H7 (cell line): ENCODE measurements around the gene IGF1R. TPM values are rescaled to one million over a fixed set of nuclear protein-coding genes. Genes with fewer than 3 reads are reported as not detected.
"Not testable (repeated sequence)": the region's sequence is repeated elsewhere in the genome, so short reads cannot be mapped to it uniquely, and the experiment has no call there.

Source experiments
- DNase-seq: peaks from one replicate; pipeline ENCODE4 v3.0.0; 2012
- H3K27me3 ChIP-seq: 2 replicates; pipeline ENCODE4 v1.6.0; 2011; ENCODE audit warnings: mild to moderate bottlenecking, low read length; ENCODE audit not compliant: control insufficient read depth, insufficient read depth
- H3K36me3 ChIP-seq: replicated peaks from 2 replicates; pipeline ENCODE4 v1.5.1; 2011; ENCODE audit warnings: low read length; ENCODE audit not compliant: control insufficient read depth, insufficient read depth
- H3K4me3 ChIP-seq: 2 replicates; pipeline ENCODE4 v1.5.1; 2011; ENCODE audit warnings: low read depth, mild to moderate bottlenecking, control low read depth, low read length, moderate library complexity; ENCODE audit not compliant: insufficient read depth
- total RNA-seq: library from RNA; depleted of rRNA; stranded (reverse); fragments of >200 nt; shearing (Covaris generic); gene quantifications from 2 replicates; pipeline ENCODE4 v1.2.3, GENCODE V29; 2014

Gene IGF1R
- total RNA-seq, 1 experiment from 2014 or later: 33.0 TPM

DNA sequence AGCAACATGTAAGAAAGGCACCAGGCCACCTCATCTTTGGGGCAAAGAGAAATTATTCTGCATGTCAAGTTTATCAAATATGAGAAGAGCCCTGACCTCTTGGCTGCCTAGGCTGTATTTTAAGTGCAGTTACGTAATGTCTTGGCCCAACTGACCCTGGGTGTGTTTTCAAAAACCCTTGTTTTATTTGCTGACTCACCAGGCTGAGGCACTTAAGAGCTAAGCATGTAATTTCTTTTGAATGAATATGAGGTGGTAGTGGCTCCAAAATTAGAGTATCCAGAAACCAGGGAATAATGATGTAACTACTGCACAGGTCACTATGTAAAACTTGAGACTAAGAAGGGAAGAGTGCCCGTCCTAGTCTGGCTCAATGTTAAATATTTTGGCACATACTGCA lies 335.0 kb downstream of the IGF1R start:
- Histone ChIP-seq H3K4me3 (no peak overlapping the region), H3K27me3 (no peaks in the 10 kb centered on the region), H3K36me3 (no peaks in the 10 kb centered on the region)
- DNase-seq: no peak

- no peak overlapping the region for H3K4me3 ChIP-seq
- H3K36me3 ChIP-seq: no peaks in the 10 kb centered on the region
- H3K27me3 ChIP-seq: no peaks in the 10 kb centered on the region
- DNase-seq: no peak
Observed at GRCh38 chr15:98986281-98986680, 337.9 kb downstream of the IGF1R start.

DNA sequence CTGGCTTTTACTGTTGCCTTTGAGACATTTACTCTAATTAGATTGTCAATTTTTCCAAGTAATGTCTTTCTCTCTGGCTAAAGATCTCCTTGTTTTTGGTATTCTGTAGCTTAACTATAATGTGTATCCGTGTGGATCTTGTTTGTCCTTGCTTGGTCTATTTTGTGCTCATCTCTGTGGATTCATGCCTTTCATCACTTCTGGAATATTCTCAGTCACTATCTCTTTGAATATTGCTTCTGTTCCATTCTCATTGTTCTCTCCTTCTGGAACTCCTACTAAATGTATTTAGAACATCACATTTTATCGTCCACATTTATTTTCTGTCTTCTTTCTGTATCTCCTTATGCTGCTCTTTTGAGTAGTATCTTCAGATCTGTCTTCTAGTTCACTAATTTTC lies 346.6 kb downstream of the IGF1R start:
- Histone ChIP-seq H3K27me3 (no peaks in the 10 kb centered on the region), H3K4me3 (no peak overlapping the region), H3K36me3 (no peaks in the 10 kb centered on the region)
- no peak for DNase-seq

DNA sequence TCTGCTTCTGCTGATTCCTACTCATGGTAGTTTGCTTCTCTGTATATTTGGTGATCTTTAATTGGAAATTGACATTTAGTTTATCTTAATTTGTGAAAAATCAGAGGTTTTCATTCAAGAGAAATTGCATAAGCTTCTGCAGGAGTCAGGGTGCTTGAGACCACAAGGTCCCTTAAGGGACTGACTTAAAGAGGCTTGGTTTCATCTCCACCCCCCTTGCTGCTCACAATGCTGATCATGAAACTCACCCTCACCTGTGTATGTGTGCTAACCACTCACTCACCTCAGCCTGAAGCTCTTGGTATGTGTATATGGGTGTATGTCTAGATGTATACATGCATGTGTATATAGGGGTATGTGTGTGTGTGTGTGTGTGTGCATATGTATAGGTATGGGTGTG lies 347.8 kb downstream of the IGF1R start:
- H3K4me3 ChIP-seq: no peak overlapping the region
- H3K36me3 ChIP-seq: no peaks in the 10 kb centered on the region
- DNase-seq: no peak
- H3K27me3 ChIP-seq: no peaks in the 10 kb centered on the region

- Histone ChIP-seq H3K36me3 (no peaks in the 10 kb centered on the region), H3K27me3 (no peaks in the 10 kb centered on the region), H3K4me3 (no peak overlapping the region)
- DNase-seq: no peak
Observed at GRCh38 chr15:98996624-98997023, 348.3 kb downstream of the IGF1R start.

DNA sequence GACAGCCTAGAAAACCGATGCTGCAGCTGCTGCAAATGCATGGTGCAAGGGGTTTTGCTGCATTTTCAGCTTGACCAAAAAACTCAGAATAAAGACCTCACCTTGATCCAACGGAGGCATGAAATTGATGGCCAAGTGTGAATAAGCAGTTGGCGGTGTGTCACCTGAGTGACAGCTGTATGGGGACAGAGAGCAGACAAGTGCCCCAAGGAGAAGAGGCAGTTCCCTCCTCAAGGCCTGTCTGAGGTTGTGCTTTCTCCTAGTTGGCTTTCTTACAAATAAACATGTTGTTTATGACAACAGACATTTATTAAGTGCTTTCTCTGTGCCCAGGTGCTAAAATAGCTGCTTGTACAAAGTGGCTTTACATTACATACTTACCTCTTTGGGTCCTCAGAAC lies 349.0 kb downstream of the IGF1R start:
- no peaks in the 10 kb centered on the region for H3K27me3 ChIP-seq
- H3K4me3 ChIP-seq: no peak overlapping the region
- no peaks in the 10 kb centered on the region for H3K36me3 ChIP-seq
- DNase-seq: no peak

- no peak for DNase-seq
- Histone ChIP-seq H3K4me3 (no peak overlapping the region), H3K36me3 (no peaks in the 10 kb centered on the region), H3K27me3 (no peaks in the 10 kb centered on the region)
Observed at GRCh38 chr15:98997755-98998154, 349.4 kb downstream of the IGF1R start.

GRCh38 chr15:98998279-98998678 lies 349.9 kb downstream of the IGF1R start:
- Histone ChIP-seq H3K27me3 (no peaks in the 10 kb centered on the region), H3K36me3 (no peaks in the 10 kb centered on the region), H3K4me3 (no peak overlapping the region)
- DNase-seq: no peak

GRCh38 chr15:98999233-98999632 lies 350.9 kb downstream of the IGF1R start:
- Histone ChIP-seq H3K4me3 (no peak overlapping the region), H3K36me3 (no peaks in the 10 kb centered on the region), H3K27me3 (no peaks in the 10 kb centered on the region)
- no peak for DNase-seq

- Histone ChIP-seq H3K27me3 (no peaks in the 10 kb centered on the region), H3K4me3 (no peak overlapping the region), H3K36me3 (no peaks in the 10 kb centered on the region)
- no peak for DNase-seq
Observed at GRCh38 chr15:99002226-99002625, 353.9 kb downstream of the IGF1R start.

DNA sequence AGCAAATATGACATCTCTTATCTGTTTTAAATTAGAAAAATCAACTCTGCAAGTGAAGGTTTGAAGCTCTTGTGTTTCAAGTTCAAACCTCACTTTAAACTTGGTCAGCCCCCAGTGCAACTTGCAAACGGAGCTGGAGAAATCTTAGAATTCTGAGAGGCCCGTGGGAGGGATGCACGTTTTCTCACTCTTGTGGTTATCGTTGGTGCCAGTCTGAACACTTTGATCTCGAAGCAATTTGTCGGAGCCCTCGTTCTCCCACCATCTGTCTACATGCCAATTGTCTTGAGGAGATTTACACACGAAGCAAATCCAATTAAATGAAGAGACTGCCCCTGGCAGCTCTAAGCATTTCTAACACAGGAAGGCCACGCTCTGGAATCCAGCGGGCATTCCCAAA lies 355.0 kb downstream of the IGF1R start:
- DNase-seq: not testable (repeated sequence)

GRCh38 chr15:99004998-99005974 lies 356.9 kb downstream of the IGF1R start:
- peak; percentile 65 for DNase-seq
- not testable (repeated sequence) for H3K27me3 ChIP-seq, H3K4me3 ChIP-seq, H3K36me3 ChIP-seq

More for the DNA sequence above, 355.0 kb downstream of the IGF1R start:
- H3K4me3 ChIP-seq, H3K27me3 ChIP-seq, H3K36me3 ChIP-seq: not testable (repeated sequence)

- Histone ChIP-seq H3K36me3 (no peaks in the 10 kb centered on the region), H3K4me3 (no peak overlapping the region), H3K27me3 (no peaks in the 10 kb centered on the region)
- DNase-seq: no peak
Observed at GRCh38 chr15:99006146-99006545, 357.8 kb downstream of the IGF1R start.

DNA sequence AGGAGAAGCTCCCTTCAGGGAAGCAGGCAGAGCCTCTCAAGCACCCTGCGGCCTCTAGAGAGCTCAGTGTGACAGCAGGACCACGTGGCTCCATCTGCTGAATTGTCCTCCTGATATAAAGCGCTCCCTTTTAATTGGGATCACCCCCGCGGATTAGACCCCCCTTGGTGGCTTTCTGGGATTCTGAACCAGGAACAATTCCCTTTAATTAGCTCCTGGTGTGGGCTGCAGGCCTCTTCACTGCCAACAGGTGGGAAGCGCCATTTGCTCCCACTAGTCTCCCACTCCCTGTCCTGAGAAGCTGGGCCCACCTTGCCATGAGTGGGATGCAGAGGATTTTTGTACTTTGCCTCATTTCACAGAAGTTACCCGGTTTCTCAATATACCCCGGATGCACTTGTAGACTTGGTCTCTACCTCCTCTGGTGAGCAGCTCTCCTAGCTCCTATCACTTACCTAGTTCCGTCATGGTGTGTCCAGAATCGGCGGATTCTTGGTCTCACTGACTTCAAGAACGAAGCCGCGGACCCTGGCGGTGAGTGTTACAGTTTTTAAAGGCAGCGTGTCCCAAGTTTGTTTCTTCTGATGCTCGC lies 358.7 kb downstream of the IGF1R start:
- Histone ChIP-seq H3K27me3 (no peaks in the 10 kb centered on the region), H3K4me3 (no peak overlapping the region), H3K36me3 (no peaks in the 10 kb centered on the region)
- no peak for DNase-seq

GRCh38 chr15:99009741-99010330 lies 361.5 kb downstream of the IGF1R start:
- no peak for DNase-seq
- Histone ChIP-seq H3K27me3 (no peaks in the 10 kb centered on the region), H3K36me3 (no peaks in the 10 kb centered on the region), H3K4me3 (no peak overlapping the region)
